ENCODE measurements around the gene SHC4.
"Not testable (repeated sequence)": the region's sequence is repeated elsewhere in the genome, so short reads cannot be mapped to it uniquely, and the experiment has no call there.

SHC4 gene

DNA sequence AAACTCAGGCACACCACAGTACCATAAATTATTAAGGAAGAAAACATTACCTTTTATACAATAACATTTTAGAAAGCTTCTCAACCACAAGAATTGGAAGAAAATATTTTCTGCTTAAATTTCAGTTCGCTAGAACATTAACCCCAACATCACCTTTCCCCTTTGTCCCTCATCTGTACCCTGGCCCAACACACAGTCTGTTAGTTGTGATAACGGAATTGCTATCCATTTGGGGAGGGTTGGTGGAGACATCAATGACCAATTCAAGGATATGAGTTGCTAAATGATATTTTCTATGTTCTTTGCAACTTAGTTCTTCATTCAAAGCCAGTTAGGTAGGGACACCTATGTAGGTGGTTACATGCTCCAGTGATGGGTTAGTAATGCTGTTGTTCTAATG lies 80.0 kb downstream of the SHC4 start:
- DNase-seq (ENCODE audit: low read depth), result no peak

DNA sequence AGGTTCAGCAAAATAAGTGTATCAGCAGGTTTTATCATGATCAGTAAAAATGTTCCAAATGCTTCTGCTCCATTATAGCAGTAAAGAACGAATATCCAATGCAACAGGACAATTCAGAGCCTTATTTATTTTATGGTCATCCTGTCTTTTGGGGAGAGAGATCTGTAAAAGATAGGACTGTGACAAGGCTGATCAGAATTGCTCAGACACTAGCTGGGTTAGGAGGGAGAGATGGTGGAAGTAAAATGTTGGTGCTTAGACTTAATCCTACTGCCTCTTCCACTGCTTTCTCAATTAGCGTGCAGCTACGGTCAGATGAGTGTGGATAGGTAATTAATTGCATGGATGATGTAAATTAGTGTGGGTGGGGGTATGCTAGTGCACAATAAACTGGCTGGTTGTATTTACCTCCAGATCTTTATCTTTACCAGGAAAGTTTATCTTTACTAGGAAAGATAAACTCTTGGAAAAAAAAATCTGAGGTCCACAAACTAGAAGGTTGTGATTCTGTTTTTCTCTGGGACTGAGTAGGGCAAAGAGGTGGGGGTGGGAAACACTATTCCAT lies 83.6 kb downstream of the SHC4 start:
- no peak for DNase-seq (ENCODE audit: low read depth)

DNA sequence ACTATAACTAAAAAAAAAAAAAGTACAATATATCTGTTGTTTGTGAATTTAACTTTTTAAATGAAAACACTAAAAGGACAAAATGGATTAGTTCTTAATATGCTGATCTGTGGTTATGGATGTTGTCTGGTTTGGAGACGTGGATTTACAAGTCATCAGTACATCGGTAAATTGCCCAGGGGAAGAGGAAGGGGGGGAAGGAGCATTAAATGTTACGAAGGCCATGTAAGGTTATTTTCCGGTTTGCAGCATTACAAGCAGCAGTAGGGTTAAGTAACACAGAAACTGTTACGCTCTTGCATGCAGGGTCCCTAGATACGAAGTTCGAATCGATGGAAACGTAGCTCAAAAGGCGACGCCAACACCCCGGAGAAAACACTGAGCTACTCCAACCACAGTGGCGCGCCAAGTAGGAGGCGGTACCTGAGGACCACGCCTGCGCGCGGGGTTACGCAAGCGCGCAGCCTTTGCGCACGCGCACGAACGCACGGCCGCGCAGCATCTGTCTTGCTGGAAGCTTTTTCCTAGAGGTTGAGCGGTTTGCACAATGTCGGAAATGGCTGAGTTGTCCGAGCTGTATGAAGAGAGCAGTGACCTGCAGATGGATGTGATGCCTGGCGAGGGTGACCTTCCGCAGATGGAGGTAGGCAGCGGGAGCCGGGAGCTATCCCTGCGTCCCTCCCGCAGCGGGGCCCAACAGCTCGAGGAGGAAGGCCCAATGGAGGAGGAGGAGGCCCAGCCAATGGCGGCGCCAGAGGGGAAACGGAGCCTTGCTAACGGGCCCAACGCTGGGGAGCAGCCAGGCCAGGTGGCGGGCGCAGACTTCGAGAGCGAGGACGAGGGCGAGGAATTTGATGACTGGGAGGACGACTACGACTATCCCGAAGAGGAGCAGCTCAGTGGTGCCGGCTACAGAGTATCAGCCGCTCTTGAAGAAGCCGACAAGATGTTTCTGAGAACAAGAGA lies 85.8 kb downstream of the SHC4 start, which contains the start of gene EID1:
Gene EID1, plus strand, starts transcription at position 505 of the 966 bp plus-strand sequence. Its CDS starts 43 bp downstream, at position 548.
- DNase-seq (ENCODE audit: low read depth), result peak; percentile 85

DNA sequence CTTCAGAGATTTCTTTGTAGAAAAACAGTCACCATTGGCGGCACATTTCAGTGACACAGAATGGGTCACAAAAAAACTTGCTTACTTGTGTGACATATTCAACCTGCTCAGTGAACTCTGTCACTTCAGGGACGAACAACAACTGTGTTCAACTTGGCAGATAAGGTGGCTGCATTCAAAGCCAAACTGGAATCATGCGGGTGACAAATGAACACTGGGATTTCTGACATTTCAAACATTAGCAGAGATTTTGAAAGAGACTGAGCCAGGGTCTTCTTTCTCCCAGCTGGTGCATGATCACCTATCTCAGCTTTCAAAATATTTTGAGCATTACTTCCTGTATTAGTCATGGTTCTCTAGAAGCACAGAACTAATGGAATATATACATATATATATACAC lies 87.7 kb downstream of the SHC4 start:
- no peak for DNase-seq (ENCODE audit: low read depth)

DNA sequence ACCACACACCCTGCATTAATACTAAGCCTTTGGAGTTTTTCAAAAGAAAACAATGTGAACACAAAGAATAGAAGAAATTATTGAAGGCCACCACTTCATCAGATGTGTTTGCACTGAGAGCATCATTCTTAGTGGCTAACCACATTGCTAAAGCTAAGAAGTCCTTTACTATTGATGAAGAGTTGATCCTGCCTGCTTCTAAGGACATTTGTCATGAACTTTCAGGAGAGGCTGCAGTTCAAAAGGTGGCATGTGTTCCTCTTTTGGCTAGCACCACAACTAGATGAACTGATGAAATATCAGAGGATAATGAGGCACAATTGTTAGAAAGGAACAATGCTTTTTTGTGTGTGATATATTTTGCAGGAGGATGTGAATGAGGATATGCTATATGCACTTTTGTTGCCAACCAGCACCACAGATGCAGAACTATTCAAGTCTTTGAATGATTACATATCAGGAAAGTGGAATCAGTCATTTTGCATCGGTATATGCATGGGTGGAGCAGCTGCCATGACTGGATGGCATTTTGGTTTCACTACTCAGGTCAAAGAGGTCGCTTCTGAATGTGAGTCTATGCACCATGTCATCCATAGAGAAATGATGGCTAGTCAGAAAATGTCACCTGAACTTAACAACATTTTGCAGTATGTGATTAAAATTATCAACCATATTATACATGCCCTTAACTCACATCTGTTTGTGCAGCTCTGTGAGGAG lies 88.3 kb downstream of the SHC4 start:
- DNase-seq (ENCODE audit: low read depth), result no peak

DNA sequence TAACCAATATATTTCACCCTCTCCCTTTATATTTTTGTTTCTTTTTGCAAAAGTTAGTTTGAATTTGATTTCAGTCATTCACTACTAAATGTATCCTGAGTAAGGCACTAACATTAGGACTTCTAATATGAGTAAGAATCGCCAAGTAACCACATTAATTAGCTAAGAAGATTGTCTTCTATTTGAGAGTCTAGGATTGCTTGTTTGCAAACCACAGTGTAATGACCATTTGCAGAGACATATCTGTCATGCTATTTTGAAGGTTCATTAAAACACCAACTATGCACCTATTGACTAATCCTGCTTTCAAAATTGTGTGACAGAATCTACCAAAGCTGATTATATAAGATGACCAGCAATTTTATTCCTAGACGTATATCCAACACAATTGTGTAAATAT lies 91.1 kb downstream of the SHC4 start:
- DNase-seq (ENCODE audit: low read depth), result no peak

DNA sequence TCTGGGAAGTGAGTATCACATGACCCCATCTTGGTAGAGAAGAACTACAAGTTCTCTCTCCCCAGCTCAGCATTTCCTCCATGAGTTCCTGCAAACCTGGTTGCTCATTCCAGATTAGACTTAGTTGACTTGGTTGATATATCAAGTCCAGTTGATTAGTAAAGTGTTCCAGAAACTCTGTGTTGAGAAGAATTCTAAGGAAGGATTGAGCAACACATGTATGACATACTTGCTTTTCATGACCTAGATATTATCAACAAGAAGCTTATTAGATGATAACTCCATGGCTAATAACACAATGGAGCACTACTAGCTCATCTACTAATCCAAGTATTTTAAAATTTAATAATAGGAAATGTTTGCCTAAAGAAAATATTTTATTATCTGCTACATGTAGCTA lies 92.2 kb downstream of the SHC4 start:
- no peak for DNase-seq (ENCODE audit: low read depth)

DNA sequence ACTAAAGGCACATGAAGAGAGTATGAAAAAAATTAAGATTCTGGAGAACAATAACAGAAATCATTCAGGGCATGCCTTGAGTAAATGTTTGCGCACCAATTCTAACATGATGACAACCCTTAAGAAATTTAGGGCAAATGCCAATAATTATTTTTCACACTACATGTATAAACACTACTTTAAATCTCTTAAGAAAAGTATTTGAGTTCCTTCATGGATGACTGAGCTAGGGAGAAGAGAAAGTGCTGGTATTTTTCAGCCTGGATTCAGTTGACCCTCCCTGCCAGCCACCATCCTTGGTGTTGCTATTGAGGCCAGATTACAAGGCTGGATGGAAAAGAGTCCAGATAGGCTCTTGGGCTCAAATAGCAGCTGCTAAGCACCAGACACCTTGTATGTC lies 93.8 kb downstream of the SHC4 start:
- DNase-seq (ENCODE audit: low read depth), result no peak

DNA sequence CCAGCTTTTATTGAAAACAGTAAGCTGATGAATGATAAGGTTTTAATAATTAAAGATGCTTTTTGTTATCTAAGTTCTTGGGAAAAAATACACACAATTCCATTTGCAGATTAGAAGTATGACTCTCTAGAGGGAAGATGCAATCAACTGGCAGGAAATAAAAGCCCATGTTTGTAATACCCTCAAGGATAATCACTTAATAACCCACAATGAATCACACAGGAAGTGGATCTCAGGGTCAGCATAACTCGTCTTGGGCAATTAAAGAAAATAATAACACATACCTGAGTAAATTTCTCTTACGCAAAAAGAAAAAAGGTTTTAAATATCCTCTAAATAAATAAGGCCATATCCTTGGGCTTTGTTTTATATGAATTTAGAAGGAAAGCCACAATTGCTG lies 95.2 kb downstream of the SHC4 start:
- DNase-seq (ENCODE audit: low read depth), result no peak

DNA sequence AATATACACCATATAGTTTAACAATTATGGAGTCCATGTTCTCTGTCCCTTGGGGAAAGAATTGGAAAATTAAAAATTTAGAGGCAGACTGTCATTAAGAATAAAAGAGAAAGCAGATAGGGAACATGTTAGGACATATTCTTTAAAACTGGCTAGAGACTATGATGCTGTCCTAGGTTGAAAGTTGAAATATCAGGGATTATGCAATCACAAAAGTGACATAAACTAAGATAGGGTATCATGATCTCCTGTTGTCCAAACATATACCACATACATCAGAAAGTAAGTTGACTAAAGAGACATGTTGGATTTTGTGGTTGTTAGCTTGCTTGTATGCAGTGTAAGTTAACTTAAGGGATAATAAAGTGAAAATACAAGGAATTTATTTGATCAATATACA lies 95.7 kb downstream of the SHC4 start:
- no peak for DNase-seq (ENCODE audit: low read depth)

DNA sequence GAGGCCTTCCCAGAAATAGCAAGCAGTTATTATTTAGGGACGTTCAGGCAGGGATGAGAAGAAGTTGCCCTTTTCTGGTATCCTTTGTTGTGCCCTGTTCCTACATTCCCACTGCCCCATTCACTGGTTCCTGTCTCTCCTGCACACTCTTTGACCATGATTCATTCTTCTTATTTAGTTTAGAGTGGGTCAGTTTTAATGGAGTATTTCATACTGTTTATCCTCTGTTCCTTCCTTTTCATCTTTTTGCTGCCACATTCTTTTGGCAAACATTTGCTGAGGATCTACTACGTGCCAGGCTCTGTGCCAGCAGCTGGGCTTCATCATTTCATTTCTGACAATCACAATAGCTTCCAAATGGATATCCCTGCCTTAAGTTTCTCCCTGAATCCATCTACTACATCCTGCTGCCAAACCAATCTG lies 97.6 kb downstream of the SHC4 start:
- no peak for DNase-seq (ENCODE audit: low read depth)

DNA sequence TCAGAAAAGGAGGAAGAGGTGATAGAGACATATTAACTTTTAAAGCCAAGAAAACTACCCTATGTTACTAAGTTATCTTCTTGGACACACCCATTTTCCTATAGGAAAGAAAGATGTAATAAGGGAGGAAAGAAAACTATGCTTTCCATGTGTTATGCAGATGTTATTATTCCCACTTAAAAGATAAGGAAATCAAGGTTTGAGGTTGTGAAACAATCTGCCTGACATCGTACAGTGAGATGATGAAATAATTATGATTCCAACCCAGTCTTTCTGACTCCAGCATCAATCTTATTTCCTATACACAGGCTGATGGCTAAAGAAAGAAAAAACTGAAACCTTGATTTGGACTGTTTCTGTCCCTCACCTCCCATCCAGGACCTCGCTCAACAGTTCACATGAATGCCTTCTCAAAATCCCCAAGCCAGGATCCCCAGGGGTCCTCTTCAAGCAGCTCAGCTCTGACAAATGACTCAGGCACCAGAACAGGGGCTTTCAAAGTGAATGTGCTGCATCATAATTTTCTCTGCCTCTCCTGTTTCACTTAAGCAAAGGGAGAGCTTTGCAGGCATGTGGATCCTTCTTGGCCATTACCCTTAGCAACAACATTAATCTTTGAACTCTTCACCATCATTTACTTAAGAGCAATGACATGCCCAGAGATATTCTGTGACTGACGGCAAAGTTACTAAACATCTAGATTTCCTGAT lies 98.2 kb downstream of the SHC4 start:
- DNase-seq (ENCODE audit: low read depth), result no peak

DNA sequence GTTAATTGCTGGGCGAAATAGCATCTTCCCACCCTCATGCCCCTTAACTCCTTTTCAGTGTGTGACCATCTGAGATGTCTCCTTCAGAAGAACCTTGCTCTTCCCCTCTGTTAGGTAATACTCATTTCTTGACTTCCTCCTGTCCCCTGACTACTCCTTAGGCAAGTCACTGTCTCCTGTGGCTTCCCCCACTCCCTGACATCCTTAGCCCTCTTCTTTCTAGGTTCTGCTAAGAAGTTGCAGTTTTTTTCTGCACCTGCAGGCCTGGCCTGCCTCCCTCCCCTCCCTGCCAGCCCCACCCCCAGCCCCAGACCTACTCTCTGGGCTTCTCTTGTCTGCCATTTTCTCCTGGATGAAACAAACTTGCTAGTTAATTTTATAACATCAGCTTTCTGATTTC lies 101.0 kb downstream of the SHC4 start:
- no peak for DNase-seq (ENCODE audit: low read depth)

DNA sequence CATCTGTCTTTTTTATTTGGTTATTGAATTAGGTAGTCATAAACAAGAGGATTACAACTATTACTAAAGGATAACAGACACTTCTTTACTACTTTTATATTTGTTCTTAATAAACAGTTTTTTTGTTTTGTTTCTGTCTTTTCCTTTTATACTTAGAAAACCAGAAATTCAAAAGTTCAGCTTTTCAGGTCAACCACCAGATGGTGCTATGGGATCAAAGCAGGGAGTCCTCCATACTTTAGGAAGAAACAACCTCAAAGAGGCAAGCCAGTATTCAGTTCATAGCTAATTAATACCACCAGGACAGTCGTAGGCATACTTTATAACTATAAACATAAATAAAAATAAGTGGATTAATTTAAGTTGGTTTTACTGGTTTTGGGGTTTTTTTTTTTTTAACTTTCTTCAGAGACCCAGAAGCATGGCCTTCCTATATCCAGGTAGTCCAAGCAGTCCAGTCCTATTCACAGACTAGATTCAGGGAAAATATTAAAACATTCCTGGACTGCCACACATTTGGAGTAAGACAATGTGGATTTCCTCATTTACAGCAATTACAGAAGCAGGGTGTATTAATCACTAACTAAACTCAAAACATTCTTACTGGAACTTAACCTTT lies 101.8 kb downstream of the SHC4 start:
- DNase-seq (ENCODE audit: low read depth), result no peak

DNA sequence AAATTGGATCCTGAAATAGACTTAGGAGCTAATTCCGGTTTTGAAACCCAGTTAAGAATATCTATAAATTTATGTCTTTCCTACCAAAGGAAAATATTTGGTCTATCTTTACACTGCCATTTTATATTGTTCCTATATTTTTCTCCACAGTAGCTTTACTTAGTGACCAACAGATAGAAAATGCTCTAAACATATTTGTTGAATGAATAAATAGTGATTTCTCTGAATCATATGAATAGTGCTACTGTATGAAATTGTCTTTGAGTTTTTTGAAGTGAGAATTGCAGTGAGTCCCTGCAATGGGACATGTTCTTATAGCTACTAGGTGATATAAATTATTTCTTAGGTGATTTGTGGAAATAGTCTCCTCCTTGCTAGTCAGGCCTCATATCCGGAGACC lies 104.3 kb downstream of the SHC4 start:
- no peak for DNase-seq (ENCODE audit: low read depth)

DNA sequence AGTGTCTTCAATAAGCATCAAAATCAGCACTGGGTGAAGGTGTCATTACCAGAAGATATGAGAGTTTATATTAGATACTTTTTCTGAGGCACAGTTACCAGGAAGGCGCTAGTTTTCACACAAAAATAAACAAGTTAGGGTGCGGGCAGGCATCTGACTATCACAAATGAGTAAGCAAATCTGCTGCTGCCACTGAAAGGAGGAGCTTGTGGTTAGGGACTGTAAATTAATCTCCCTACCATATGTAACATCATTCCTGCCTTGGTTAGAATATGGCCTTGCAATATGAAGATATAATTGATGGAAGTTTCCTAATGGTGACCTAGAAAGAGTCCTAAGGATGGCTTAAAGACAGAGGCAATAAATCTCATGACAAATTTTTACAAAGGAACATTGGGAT lies 105.3 kb downstream of the SHC4 start:
- DNase-seq (ENCODE audit: low read depth), result no peak

DNA sequence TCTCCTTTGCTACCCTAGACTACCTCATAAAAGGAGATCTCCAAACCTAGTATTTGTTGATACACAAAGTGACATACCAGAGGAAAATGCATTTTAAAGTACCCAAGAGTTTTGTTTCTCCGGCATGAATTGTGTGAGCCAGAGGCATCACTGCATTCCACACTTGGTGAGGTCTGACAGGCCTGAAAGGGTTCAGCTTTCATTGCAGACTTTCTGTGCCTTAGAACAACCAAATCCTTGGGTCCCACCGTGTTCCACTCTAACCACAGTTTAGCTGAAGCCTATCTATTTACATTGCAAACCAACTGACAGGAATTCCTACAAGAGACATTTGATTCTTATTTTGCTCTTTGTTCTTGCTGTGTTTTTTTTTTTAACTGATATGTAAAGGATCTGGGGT lies 106.8 kb downstream of the SHC4 start:
- DNase-seq (ENCODE audit: low read depth), result no peak

DNA sequence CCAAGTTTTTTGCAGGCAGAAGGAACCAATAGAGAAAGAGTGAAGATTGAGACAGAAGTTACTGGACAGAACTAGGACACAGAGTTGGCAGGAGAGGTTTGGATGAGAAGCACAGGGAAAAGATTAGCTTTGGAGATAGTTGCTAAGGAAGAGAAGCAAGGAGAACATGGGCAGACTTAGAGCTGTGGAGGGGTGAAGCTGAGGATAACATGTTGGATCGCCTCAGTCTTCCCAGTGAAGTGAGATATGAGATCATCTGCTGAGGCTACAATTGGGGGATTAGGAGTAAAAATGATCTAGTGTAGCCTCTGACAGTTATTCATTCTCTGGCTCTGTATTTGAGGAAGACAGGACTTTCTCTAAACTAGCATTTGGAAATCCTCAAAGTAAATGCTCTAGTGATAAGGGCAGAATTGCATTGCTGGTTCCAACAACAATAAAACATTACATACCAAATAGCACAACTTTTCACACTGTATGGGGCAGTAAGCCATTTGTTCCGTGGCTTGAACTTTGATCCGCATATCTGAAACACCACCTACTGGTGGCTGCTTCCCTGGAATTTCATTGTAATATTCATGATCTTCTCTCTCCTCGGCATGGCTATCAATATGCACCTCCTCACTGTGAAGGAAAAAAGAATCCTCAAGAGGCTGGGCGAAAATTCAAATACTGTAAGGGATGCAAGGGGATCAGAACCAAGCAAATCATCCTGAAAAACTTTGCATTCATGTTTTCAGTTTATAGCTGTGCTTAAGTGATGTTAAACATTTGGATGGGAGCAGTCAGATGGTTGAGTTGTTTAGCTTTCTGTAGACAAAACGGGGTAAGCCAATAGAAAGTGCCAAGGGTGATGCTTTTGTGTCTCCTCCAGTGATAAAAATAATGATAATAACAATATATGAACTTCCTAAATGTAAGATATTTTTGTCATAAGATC lies 107.9 kb downstream of the SHC4 start:
- DNase-seq (ENCODE audit: low read depth), result no peak

DNA sequence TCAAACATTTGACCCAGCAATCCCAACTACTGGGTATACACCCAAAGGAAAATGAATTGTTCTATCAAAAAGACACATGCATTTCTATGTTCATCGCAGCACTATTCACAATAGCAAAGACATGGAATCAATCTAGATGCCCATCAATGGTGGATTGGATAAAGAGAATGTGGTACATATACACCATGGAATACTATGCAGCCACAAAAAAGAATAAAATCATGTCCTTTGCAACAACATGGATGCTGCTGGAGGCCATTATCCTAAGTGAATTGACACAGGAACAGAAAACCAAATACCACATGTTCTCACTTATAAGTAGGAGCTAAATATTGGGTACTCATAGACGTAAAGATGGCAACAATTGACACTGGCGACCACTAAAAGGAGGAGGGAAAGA lies 109.3 kb downstream of the SHC4 start:
- not testable (repeated sequence) for DNase-seq (ENCODE audit: low read depth)

DNA sequence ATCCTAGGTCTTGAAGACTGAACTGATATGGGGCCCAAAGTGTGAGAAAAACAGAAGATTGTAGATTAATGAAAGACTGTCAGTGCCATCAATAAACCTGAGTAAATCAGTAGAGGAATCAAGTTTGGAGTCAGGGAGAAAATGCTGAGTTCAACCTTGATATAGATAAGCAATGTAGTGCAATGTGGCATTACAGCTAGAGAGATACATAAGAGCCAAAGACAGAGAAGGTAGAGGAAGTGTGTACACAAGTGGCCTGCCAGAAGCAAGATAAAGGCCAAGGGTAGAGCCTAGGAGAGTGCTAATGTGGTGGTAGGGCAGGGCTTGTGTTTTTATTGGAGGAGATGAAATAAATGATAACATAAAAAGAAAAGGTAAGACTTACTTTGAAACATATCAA lies 111.8 kb downstream of the SHC4 start:
- no peak for DNase-seq (ENCODE audit: low read depth)

DNA sequence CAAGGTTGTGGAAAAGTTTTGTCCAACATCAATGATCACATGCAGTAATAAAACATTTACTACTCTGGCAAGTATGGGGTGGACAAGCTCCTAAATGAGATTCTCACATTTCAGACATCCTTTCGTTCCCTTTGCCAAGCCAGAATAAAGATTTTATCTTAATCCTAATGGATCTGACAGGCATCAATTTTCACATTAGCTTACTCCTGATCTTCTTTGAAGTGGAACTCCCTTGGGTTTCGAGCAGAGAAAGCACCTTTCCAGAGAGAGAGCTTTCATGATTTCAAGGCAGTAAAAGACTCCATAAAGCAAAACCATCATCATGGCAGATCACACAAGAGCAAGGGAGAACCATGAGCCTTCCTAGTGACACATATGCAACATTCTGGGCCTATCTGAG lies 113.1 kb downstream of the SHC4 start:
- no peak for DNase-seq (ENCODE audit: low read depth)

All from activated T-helper 1 cell treated with Interleukin-2 at 50 U/mL for 16 hours (primary cell).